HG02759 (cell line): ENCODE results near the gene ZNF750.

Source experiments
- ATAC-seq: cut with Tn5 transposase; IDR thresholded peaks from one replicate; pipeline ENCODE4 v1.9.1; 2021; ENCODE audit warnings: mild to moderate bottlenecking, moderate library complexity; ENCODE audit not compliant: unreplicated experiment

ZNF750 gene

DNA sequence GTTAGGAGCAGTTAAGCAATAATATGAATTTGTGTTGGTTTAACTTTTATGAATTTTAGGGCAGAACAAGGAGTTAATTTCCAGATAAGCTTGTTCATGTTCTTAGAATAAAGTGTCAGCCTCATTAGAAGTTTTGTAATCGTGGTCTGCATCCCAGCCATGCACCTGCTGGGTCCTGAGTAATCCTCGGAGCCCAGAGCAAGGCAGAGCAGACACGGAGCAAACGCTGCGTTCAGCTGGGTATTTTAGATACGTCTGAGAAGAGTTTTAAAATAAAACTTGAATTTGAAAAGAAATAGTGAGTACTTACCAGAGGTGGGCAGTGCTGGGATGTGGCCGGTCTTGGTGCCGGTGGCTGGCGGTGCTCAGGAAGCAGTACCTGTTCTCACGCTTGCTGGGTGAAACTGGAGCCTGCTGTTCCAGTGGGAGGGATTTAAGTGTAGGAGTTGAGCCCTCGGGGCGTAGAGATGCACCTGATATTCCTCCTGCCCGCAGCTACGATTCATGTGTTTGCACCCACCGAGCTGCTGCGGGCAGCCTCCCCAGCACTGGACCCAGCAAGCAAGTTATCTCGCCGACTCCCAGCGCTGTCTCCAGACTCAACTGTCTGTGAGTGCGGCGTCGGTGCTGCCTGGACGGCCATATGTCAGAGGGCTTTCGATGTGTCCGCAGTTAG, at the start of gene ZNF750:
ZNF750 (minus strand) TSS at position 406 of the 676 bp plus-strand sequence. CDS start 7,568 bp downstream, outside the sequence.
- no peak for ATAC-seq

DNA sequence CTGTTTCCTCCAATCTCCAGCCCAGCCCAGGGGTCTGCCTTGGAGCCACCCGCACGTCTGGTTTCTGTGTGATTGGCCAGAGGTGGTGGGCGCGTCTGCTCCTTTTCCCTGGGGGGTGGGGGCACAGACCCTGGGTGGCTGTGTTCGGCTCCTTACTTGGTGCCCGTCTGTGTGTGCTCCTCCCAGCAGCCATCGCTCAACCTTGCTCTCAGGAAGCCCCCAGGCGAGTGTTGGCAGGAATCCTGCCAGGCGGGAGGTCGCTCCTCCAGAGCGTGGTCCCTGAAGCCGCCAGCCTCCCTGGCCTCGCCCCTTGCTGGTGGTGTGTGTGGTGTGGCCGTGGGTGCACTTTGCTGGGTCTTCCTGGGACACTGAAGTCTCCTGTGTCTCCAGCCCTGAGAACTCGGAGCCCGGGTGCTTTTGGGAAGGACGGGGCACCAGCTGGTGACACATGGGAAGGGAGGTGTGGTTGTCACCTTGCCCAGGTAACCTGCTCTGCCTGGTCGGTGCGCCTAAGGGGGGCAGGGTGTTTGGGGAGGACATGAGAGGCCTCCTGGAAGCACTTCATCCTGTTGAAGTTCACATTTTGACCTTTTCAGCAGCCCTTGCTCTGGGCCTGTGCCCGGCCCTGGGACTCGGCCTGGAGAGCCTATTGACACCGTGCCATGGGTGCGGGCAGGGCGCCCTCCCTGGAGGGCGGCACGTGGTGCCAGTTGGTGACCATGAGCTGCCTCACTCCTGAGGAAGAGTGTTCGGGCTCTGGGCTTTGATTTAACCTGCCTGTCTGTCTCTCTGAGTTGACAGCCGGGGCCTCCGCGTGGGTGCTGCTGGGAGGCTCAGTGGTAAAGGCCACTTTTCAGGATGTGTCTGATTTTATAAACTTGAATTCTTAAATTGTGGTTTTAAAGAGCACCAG, 49.0 kb upstream of the ZNF750 start:
- ATAC-seq = no peak

DNA sequence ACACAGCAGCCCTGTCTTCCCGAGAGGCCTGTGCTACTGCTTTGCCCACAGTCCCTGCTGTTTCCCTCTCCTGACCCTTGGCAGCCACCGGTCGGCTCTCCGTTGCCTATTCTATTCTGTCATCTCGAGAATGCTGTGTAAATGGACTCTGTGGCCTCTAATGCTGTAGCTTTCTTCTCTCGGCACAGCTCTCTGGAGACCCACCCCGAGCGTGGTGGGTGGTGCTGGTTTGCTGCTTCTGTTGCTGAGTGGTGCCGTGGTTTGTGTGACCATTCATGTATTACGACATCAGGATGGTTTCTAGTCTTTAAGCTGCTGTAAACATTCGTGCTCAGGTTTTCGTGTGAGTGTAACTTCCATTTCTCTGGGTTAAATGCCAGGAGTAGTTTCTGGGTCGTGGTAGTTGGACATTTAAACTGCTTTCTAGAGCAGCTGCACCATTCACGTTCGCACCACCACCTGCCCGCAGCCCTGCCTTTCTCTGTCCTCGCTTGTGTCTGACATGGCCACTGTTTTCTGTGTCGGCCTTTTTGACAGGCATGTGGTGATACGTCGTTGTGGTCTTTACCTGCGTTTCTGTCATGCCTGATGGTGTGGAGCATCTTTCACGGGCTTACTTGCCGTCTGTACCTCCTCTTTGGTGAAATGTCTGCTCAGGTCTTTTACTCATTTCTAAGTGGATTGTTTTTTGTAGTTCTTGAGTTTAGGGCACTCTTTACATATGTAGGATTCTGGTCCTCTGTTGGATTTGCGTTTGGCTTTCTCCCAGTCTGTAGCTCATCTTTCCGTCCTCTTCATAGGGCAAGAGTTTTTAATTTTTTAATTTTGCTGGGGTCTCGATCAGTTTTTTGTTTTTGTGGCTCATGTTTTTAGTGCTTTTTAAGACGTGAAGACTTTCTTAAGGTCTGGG, 47.7 kb upstream of the ZNF750 start:
- no peak for ATAC-seq

DNA sequence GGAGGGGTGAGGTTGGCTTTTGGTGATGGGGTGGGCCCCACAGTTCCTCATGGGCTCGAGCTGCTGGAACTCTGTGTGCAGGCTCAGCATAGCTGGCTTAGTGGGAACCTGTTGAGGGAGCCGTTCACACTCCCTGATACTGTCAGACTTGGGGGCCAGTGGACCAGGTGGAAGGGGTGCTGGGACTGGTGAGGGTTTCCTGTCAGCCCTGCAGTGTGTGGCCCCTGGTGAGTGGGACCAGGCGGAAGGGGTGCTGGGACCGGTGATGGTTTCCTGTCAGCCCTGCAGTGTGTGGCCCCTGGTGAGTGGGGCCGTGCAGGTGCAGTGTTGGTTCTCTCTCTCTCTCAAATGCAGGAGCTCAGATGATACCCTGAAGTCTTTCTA, 45.1 kb upstream of the ZNF750 start:
- no peak for ATAC-seq

DNA sequence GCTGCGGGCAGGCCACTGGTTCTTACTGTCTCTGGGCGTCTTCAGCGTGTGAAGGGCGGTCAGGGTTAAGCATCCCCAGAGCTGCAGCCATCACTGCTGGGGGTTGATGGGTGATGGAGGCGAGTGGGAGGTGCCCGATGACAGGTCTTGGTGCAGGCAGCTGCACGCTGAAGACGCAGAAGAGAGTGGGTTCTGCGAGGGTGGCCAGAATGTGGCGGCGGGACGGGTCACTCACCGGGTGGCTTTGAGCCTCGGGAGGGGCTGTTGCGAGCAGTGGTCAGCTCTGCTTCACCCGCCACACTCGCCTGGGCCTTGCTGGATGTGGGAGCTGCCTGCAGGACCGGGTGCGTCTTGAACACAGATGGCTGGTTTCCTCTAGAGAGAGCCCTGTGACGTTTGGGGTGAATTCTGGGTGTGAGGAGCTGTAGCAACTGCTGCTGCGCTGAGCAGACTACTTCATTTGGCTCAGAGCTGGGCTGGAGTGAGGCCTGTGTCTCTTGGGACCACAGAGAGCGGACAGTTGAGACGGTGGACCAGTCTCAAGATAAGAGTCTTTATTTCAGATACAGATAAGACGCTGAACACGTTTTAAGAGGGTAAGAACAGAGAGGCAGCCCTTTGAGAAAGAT, 44.6 kb upstream of the ZNF750 start:
- ATAC-seq = no peak

DNA sequence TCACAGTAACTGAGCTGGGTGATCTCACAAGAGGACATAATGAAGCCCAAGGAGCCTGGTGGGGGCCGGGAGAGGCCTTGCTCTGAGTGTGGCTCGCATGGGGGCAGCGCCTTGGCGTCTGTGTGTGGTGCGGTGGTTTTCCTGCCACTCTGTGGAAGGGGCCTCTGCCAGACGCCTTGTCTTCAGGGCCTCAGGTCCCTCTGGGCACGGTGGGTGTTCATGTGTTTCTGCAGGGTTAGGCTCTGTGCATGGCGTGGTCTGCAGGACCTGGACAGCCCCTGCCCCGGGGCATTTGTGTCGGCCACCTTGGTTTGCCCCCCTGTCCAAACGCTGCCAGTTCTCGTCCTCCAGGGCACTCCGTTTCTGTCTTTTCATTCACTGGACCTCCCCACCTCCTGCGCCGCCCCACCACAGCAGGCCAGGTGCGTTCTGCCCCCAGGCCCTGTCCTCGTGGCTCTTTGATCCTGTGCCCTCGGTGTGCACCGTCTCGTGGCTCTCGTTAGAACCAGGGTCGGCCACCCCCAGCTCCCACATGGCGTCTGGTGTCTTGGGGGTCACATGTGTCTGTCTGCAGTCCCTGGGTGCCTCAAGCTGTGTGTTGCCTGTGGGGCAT, 43.7 kb upstream of the ZNF750 start:
- no peak for ATAC-seq

DNA sequence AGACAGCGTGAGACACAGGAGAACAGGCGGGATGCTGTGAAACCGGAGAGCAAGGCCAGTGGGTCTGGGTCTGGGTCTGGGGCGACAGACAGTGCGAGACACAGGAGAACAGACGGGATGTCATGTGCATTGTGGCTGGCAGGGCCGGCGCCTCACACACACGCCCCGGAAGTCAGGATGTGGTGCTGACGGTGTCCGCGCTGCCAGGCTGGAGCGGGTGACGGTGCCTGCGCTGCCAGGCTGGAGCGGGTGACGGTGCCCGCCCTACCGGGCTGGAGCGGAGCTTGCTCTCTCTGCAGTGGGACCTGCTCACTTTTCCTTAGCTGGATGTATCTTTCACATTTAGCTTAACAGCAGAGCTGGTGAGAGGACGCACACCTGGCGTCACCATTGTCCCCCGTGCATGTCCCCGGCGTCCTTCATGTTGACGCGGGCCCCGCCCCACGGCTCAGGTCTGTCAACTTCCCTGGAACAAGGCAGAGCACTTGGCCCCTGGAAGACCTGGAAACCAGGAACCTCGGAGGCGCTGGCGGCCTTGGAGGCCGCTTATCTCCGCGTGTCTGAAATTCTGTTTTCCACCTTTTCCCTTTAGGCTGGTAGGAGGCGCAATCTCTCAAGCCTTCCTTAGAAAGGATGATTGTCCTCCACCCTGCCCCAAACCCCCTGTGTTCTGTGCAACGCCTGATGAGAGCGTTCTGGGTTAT, 43.0 kb upstream of the ZNF750 start:
- ATAC-seq = no peak

DNA sequence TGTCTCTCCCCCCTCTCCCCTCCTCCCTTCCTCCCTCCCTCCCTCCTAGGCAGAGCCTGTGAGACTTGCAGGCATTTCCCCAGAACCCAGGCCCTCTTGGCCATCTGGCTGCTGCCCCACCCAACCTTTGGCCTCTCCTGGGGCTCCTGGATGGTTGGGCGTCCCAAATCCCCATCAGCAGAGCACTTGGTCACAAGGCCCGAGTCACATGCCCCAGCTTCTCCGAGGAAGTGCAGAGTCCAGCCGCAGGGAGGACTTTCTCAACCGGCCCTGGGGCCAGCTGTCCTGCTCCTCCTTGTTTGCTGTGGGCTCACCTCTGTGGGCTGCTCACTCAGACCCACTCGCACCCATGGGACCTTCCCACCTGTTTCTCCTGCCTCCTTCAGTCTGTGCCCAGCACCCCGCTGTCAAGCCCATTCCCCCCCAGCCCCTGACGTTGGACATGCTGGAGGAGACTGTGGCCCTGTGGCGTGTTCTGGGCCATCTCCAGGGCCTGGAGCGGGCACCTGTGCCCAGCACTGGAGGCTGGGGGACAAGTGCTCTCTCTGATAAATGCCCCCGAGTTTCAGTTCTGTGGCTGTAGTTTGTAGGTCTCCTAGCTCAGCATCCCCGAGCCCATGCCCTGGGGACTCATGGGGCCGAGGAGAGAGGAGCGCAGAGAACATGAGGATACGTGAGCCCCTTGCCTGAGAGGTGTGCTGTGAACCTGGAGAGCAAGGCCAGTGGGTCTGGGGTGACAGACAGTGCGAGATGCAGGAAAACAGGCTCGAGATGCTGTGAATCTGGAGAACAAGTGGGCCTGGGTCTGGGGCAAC, 42.3 kb upstream of the ZNF750 start:
- no peak for ATAC-seq

DNA sequence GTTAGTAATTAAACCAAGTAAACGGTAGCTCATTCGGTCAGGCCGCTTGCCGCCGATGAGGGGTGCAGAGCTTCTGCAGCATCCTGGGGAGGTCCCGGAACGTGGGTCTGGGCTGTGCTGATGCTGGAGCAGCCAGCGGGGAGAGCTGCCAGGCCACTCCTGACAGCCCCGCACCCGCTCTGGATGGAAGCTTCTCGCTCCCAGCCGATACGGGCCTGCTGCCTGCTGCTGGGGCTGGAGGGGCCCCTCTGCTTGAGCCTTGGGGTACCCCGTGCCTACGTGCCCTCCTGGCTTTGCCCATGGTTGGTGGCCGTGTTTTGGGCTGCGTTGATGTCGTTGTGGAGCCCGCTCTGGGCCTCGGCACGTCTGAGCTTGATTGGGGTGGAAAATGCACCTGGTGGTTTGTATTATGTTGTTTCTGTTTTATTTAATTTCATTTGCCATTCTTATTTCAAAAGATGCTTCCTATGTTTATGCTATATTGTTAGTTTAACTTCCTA, 41.6 kb upstream of the ZNF750 start:
- ATAC-seq = no peak

DNA sequence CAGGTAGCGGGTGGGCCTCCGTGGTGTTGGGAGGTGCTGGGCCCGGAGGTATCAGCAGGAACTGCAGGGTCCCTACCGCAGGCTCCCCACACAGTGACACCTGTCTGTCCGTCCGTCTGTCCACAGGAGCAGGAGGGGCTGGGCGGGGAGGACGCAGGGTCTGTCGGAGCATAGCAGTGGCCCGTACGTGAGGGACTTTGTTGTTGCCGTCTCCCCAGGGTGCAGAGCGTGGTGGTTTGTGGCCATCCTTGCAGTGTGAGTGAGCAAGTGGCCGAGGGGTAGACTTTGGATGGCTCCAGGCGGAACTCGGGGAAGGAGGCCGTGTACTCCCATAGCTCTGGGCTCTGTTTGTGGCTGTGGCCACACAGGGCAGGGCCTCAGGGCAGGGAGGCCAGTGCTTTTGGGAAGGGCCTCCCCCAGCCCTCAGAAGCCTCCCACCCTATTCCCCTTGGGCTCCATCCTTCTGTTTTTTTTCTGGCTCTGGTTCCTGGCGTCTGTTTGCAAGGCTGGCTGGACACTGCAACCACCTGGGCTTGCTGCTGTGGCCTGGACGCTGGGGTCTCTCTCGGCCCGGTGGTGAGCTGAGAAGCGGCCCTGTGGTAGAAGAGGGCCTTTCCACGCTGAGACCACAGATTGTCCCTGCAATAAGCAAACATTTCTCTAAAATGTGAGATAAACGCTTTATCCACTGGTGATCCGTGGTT, 41.0 kb upstream of the ZNF750 start:
- no peak for ATAC-seq

DNA sequence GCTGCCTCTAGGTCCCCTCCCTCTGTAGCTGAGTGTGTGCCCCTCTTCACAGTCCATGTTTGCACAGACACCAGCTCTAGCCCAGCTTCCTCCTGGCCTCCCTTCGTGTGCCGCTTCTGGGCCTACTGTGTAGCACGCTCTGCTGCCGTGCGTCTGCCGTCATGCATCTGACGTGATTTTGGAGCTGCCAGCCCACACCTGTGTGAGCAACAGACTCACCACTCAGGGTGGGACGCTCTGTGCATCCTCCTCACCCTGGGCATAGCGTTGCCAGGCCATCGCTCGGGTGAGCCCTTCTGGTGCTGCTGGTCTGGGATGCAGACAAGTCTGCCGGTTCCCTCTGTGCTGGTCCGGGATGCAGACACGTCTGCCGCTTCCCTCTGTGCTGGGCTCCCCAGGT, 39.4 kb upstream of the ZNF750 start:
- ATAC-seq = no peak

DNA sequence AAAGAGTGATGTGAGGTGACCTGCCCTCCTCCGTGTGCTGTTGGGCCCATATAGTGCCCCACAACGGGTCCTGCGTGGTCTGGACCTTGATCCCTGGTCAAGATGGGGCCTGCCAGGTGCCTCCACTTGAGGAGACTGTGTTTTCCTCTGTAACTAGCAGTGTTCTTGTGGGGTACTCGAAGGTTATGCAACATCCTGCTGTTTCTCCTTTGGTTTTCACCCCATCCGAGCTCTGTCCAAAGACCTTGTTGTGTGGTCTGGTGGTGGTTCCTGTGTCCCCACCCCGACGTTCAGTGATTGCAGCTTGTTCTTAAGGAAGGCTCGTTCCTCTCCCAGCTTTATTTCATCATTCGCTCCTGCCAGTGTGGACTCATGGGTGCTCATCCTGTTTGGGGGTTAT, 38.7 kb upstream of the ZNF750 start:
- ATAC-seq = no peak

DNA sequence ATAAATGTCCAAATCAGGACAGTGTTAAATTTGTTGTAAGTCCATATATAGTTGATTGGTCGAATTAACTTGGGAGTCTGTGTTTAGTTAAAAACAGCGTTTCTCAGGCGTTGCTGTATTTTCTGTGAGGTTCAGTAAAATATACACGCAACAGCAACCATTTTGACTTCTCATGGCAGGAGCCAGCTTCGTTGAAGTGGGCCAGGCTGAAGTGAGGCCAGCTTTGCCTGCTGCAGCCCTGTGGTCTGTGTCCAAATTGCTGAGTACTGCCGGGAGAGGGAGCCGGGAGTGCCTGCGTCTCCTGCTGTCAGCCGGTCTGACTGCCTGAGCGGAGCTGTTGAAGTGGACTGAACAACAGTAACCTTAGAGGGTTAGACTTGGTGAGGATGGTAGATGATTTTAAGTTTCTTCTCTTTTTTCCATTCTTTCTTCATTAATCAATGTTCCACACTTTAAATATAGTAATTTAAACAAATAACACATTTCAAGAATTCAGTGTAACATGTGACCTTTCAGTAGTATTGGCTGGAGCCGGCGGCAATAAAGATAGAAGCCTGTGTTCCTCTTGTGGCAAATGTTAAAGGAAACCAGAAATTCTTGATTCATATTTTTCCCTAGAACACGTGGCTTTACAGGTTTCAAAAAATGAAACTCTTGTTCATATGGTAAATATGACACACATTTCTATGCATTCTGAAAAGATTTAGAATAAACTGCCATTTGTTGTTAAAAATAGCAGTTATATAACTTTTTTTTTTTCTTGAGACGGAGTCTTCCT, 37.0 kb upstream of the ZNF750 start:
- no peak for ATAC-seq

DNA sequence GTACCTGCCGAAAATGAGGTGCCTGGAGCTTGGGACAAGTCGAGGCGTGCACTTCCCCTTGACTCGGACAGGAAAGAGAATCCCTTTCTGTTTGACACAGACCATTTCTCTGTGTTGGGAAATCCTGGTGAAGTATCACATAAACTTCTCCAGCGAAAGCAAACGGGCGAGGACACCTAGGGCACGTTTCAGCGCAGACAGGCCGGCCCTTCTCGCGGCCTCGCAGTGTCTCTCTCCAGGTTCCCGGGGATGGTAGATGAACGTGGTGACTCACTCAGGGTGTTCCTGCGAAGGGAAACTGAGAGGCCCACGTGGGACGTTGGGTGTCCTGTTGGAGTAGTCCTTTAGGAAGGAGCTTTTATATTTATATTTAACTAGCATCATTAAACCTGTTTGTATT, 36.3 kb upstream of the ZNF750 start:
- ATAC-seq = no peak

DNA sequence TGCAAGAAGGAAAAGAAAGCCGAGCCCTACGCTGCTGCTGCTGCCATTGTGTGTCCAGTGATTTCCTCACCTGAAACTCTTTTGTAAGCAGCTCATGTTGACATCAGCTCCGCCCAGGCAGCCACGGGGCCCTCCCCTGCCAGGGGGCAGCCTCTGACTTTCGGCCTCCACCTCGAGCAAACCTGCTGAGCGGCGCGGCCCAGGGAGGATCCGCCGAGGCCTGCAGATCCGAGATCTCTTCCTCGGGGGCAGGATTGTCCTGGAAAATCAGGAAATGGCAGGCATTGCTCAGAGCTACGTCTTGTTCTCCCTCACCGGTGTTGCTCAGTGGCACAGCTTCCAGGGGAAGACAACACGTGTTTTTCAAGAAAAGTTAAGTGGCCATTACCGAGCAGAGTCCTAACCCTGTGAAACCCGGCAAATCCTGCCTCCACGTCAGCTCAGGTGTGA, 35.6 kb upstream of the ZNF750 start:
- ATAC-seq = no peak

DNA sequence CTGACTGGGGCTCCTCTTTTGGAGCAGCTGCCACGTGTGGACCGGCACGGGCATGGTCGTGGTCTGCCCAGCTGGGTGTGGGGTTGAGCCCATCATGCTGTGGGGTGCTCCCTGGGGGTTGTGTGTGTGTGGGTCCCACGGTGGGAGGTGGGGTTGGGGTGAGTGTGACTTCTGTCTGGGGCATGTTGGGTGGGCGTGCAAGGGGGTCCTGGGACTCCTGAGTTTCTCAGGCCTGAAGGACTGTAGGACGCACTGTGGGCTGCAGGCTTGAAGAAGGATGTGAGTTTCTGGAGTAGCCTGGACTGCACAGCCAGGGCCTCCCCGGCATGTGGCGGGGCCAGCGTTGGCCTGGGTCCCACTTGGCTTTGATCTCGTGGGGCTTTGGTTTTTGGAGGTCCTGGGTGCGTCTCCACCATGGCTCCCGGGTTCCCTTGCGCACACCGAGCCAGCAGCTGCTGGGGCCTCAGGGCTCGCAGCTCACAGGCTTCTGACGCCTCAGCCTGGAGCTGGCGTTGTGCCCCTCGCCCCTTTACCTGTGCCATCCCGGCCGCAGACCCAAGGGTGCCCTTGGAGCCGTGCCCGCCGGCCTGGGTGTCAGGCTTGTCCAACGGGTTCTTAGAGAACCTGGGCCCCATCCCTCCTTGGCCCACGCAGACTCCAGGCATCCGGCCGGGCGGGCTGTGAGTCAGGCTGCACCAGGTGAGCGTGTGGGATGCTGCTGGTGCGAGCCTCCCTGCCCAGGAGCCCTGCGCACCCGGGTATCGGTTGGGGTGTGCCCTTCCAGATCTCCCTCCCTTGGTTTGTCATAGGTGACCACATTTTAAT, 34.4 kb upstream of the ZNF750 start:
- no peak for ATAC-seq
